Peyer's patch (tissue), 4 donors: ENCODE measurements around the gene CHCHD5.

Source experiments
- POLR2A ChIP-seq, 2 donors: fragments of 450-650 bp; IDR thresholded peaks; one replicate each; pipeline ENCODE4 v1.5.1; 2017; ENCODE audit warnings: antibody characterized with exemption in 2 of 2, mild to moderate bottlenecking in 2 of 2, moderate library complexity in 2 of 2
- TF ChIP-seq, protein P1 (sequence below), 6 experiments: fragments of 450-650 bp in 4 of 6; fragments of 200-600 bp in 2 of 6; sonication (generic) in 1 of 6; IDR thresholded peaks; one replicate each; pipeline ENCODE4 v1.5.1; 2017 to 2019; ENCODE audit warnings: antibody characterized with exemption in 6 of 6, mild to moderate bottlenecking in 3 of 6, moderate library complexity in 1 of 6

DNA sequence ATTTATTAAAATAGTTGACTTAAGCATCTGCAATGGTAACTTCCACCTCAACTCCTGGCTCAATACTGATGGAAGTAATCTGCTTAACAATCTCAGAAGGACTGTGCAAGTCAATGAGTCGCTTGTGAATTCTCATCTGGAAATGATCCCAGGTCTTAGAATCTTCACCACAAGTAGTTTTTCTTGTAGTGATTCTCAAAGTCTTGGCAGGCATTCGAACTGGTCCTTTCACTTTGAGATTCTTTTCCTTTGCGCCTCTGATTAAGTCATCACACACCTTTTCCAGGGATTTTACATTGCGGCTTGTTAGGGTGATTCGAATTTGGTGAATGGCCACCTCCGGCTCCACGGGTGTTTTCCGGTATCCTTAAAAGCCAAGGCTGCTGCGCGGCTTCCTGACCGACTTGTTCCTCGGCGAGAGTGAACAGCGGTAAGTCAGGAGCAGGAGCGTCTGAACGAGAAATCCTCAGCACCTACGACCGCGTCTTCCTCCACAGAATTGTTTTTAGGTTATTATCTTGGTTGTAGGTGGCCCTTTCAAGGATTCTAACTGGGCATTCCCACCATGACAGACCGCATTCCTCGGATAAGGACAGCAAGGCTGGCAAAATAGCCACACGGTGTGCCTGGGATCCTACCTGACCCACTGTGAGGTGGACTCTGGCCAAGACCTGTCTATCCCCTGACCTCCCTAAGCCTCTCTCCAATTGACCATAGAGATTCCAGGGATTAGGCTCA, 37.5 kb downstream of the CHCHD5 start:
- TF ChIP-seq, protein P1, sequence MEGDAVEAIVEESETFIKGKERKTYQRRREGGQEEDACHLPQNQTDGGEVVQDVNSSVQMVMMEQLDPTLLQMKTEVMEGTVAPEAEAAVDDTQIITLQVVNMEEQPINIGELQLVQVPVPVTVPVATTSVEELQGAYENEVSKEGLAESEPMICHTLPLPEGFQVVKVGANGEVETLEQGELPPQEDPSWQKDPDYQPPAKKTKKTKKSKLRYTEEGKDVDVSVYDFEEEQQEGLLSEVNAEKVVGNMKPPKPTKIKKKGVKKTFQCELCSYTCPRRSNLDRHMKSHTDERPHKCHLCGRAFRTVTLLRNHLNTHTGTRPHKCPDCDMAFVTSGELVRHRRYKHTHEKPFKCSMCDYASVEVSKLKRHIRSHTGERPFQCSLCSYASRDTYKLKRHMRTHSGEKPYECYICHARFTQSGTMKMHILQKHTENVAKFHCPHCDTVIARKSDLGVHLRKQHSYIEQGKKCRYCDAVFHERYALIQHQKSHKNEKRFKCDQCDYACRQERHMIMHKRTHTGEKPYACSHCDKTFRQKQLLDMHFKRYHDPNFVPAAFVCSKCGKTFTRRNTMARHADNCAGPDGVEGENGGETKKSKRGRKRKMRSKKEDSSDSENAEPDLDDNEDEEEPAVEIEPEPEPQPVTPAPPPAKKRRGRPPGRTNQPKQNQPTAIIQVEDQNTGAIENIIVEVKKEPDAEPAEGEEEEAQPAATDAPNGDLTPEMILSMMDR (IDR thresholded peaks at IDR 0.05) = no peak
- no peak for TF ChIP-seq POLR2A (IDR thresholded peaks at IDR 0.05)
